Measurements from ENCODE around the gene OR13C9.

OR13C9 gene

GRCh38 chr9:104586496-104587180 lies 31.4 kb downstream of the OR13C9 start:
- CTCF ChIA-PET: no interaction called here
- POLR2A ChIA-PET: no interaction called here
- no peak for TF ChIP-seq LEF1 (IDR thresholded peaks at IDR 0.05; ENCODE audit: borderline replicate concordance)
- no peak for TF ChIP-seq FOXK2 (IDR thresholded peaks at IDR 0.05)
- no peak for TF ChIP-seq FOXM1 (IDR thresholded peaks at IDR 0.05; ENCODE audit: borderline replicate concordance)
- no peak for TF ChIP-seq HDGF (IDR thresholded peaks at IDR 0.05; ENCODE audit: borderline replicate concordance)
- TF ChIP-seq BHLHE40 (IDR thresholded peaks at IDR 0.05; ENCODE audit: borderline replicate concordance): no peak
- TF ChIP-seq TARDBP (IDR thresholded peaks at IDR 0.05): no peak
- no peak for TF ChIP-seq FOXA1 (IDR thresholded peaks at IDR 0.05)
- TF ChIP-seq NFRKB (IDR thresholded peaks at IDR 0.05): no peak
- TF ChIP-seq L3MBTL2 (conservative IDR thresholded peaks at IDR 0.05): no peak
- TF ChIP-seq ZNF384 (IDR thresholded peaks at IDR 0.05): no peak
- no peak for DNase-seq (ENCODE audit: extremely low spot score)

- ChIA-PET CTCF (no interaction called here), POLR2A (no interaction called here)
- no peak for DNase-seq (ENCODE audit: extremely low spot score)
- TF ChIP-seq FOXM1 (IDR thresholded peaks at IDR 0.05; ENCODE audit: borderline replicate concordance): no peak
- no peak for TF ChIP-seq PKNOX1 (IDR thresholded peaks at IDR 0.05)
- no peak for TF ChIP-seq L3MBTL2 (conservative IDR thresholded peaks at IDR 0.05)
- TF ChIP-seq SUZ12 (IDR thresholded peaks at IDR 0.05): no peak
- no peak for TF ChIP-seq HDGF (IDR thresholded peaks at IDR 0.05; ENCODE audit: borderline replicate concordance)
- no peak for TF ChIP-seq BHLHE40 (IDR thresholded peaks at IDR 0.05; ENCODE audit: borderline replicate concordance)
- TF ChIP-seq CTBP1 (IDR thresholded peaks at IDR 0.05; ENCODE audit: borderline replicate concordance): no peak
- no peak for TF ChIP-seq TARDBP (IDR thresholded peaks at IDR 0.05)
- no peak for TF ChIP-seq LEF1 (IDR thresholded peaks at IDR 0.05; ENCODE audit: borderline replicate concordance)
- TF ChIP-seq ZNF384 (IDR thresholded peaks at IDR 0.05): no peak
- no peak for TF ChIP-seq ARNT (IDR thresholded peaks at IDR 0.05)
- TF ChIP-seq FOXK2 (IDR thresholded peaks at IDR 0.05): no peak
- no peak for TF ChIP-seq FOXA1 (IDR thresholded peaks at IDR 0.05)
- TF ChIP-seq NFRKB (IDR thresholded peaks at IDR 0.05): no peak
- TF ChIP-seq ELF4 (IDR thresholded peaks at IDR 0.05): no peak
Observed at GRCh38 chr9:104580562-104580961, 37.4 kb downstream of the OR13C9 start.

GRCh38 chr9:104577263-104577662 lies 40.7 kb downstream of the OR13C9 start:
- CTCF ChIA-PET: no interaction called here
- no peak for DNase-seq (ENCODE audit: extremely low spot score)
- POLR2A ChIA-PET: no interaction called here
- TF ChIP-seq NFRKB (IDR thresholded peaks at IDR 0.05): no peak
- TF ChIP-seq ELF4 (IDR thresholded peaks at IDR 0.05): no peak
- no peak for TF ChIP-seq ARNT (IDR thresholded peaks at IDR 0.05)
- TF ChIP-seq ZNF384 (IDR thresholded peaks at IDR 0.05): no peak
- TF ChIP-seq FOXA1 (IDR thresholded peaks at IDR 0.05): no peak
- no peak for TF ChIP-seq SUZ12 (IDR thresholded peaks at IDR 0.05)
- no peak for TF ChIP-seq SP1 (IDR thresholded peaks at IDR 0.05)
- TF ChIP-seq TARDBP (IDR thresholded peaks at IDR 0.05): no peak
- no peak for TF ChIP-seq BHLHE40 (IDR thresholded peaks at IDR 0.05; ENCODE audit: borderline replicate concordance)
- no peak for TF ChIP-seq FOXM1 (IDR thresholded peaks at IDR 0.05; ENCODE audit: borderline replicate concordance)
- TF ChIP-seq CTBP1 (IDR thresholded peaks at IDR 0.05; ENCODE audit: borderline replicate concordance): no peak
- no peak for TF ChIP-seq LEF1 (IDR thresholded peaks at IDR 0.05; ENCODE audit: borderline replicate concordance)
- TF ChIP-seq L3MBTL2 (conservative IDR thresholded peaks at IDR 0.05): no peak
- TF ChIP-seq PKNOX1 (IDR thresholded peaks at IDR 0.05): no peak
- no peak for TF ChIP-seq HDGF (IDR thresholded peaks at IDR 0.05; ENCODE audit: borderline replicate concordance)
- no peak for TF ChIP-seq FOXK2 (IDR thresholded peaks at IDR 0.05)

- TF ChIP-seq FOXA1 (IDR thresholded peaks at IDR 0.05) (no peak), FOXK2 (IDR thresholded peaks at IDR 0.05) (no peak), FOXM1 (IDR thresholded peaks at IDR 0.05; ENCODE audit: borderline replicate concordance) (no peak), CTBP1 (IDR thresholded peaks at IDR 0.05; ENCODE audit: borderline replicate concordance) (no peak), ZNF384 (IDR thresholded peaks at IDR 0.05) (no peak), ARNT (IDR thresholded peaks at IDR 0.05) (no peak), ELF4 (IDR thresholded peaks at IDR 0.05) (no peak), SP1 (IDR thresholded peaks at IDR 0.05) (no peak), LEF1 (IDR thresholded peaks at IDR 0.05; ENCODE audit: borderline replicate concordance) (no peak), PKNOX1 (IDR thresholded peaks at IDR 0.05) (no peak), SUZ12 (IDR thresholded peaks at IDR 0.05) (no peak), HDGF (IDR thresholded peaks at IDR 0.05; ENCODE audit: borderline replicate concordance) (no peak), TARDBP (IDR thresholded peaks at IDR 0.05) (no peak), BHLHE40 (IDR thresholded peaks at IDR 0.05; ENCODE audit: borderline replicate concordance) (no peak), NFRKB (IDR thresholded peaks at IDR 0.05) (no peak), L3MBTL2 (conservative IDR thresholded peaks at IDR 0.05) (no peak)
- no peak for DNase-seq (ENCODE audit: extremely low spot score)
- CTCF ChIA-PET: no interaction called here
- POLR2A ChIA-PET: no interaction called here
Observed at GRCh38 chr9:104575456-104575855, 42.5 kb downstream of the OR13C9 start.

GRCh38 chr9:104572612-104573011 lies 45.4 kb downstream of the OR13C9 start:
- CTCF ChIA-PET: no interaction called here
- TF ChIP-seq FOXA1 (IDR thresholded peaks at IDR 0.05): no peak
- TF ChIP-seq NFRKB (IDR thresholded peaks at IDR 0.05): no peak
- no peak for TF ChIP-seq TARDBP (IDR thresholded peaks at IDR 0.05)
- no peak for TF ChIP-seq ELF4 (IDR thresholded peaks at IDR 0.05)
- no peak for TF ChIP-seq FOXM1 (IDR thresholded peaks at IDR 0.05; ENCODE audit: borderline replicate concordance)
- TF ChIP-seq SUZ12 (IDR thresholded peaks at IDR 0.05): no peak
- TF ChIP-seq HDGF (IDR thresholded peaks at IDR 0.05; ENCODE audit: borderline replicate concordance): no peak
- TF ChIP-seq L3MBTL2 (conservative IDR thresholded peaks at IDR 0.05): no peak
- no peak for TF ChIP-seq BHLHE40 (IDR thresholded peaks at IDR 0.05; ENCODE audit: borderline replicate concordance)
- no peak for TF ChIP-seq PKNOX1 (IDR thresholded peaks at IDR 0.05)
- TF ChIP-seq FOXK2 (IDR thresholded peaks at IDR 0.05): no peak
- no peak for TF ChIP-seq ARNT (IDR thresholded peaks at IDR 0.05)
- TF ChIP-seq SP1 (IDR thresholded peaks at IDR 0.05): no peak
- POLR2A ChIA-PET: no interaction called here
- no peak for DNase-seq (ENCODE audit: extremely low spot score)

Measured in HEK293T (cell line).